ENCODE data around the gene RAPGEFL1. TPM values are rescaled to one million over a fixed set of nuclear protein-coding genes. Genes with fewer than 3 reads are reported as not detected.
"Not testable (repeated sequence)": the region's sequence is repeated elsewhere in the genome, so short reads cannot be mapped to it uniquely, and the experiment has no call there.

The RAPGEFL1 gene
- total RNA-seq, 4 donors from 2014 or later: 4.8 to 30.0 (median 6.9) TPM

DNA sequence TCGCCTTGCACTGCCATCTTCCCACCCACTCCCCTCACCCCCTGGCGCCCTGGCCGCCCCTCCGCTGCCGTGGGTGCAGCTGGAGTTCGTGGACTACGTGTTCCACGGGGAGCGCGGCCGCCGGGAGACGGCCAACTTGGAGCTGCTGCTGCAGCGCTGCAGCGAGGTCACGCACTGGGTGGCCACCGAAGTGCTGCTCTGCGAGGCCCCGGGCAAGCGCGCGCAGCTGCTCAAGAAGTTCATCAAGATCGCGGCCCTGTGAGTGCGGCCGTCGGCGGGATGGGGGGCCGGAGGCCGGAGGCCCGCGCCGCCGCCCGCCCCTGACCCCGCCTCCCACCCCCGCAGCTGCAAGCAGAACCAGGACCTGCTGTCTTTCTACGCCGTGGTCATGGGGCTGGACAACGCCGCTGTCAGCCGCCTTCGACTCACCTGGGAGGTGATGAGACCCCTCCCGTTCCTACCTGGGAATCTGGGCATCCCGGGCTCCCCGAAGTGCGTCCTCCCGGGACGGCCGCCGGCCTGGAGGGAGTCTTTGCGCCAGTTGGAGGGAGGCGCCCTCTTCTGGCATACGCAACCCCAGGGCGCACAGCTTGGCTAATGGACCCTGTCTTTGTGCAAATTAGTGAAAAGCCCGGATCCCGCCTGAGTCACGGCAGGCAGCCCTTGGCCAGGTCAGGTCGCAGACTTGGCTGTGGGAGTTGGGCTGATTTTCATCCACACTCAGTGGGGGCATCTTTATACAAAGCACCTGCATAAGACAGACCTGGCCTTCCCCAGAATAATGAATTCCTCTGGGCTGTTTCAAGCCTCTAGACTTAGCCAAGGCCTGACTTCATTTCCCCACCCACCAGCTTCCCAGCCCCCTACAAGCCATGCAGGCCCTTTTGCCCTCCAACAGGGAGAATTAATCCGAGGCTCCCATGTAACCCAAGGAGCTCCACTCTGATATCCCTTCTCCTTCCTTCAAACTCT is 14.3 kb downstream of the RAPGEFL1 start:
- peaks cover 0 to 35% (median 0%) of the 10 kb centered on the region in 3 donors for H3K36me3 ChIP-seq
- H3K4me3 ChIP-seq: peak overlapping the region; percentile 47 to 67 (median 60)
- WGBS, 2 donors: 0 to 2% methylated on average over 12 to 33 of the region's 60 CpGs
- peaks cover 0 to 25% (median 7%) of the 10 kb centered on the region in 4 donors for H3K4me1 ChIP-seq
- DNase-seq (ENCODE audit: low spot score in 2 of 2): peak; percentile 49 to 73
- peak overlapping the region; percentile 58 to 88 (median 76) for H3K27ac ChIP-seq
- no peaks in the 10 kb centered on the region for H3K27me3 ChIP-seq
- TF ChIP-seq POLR2A (IDR thresholded peaks at IDR 0.05): no peak
- TF ChIP-seq, protein P1, sequence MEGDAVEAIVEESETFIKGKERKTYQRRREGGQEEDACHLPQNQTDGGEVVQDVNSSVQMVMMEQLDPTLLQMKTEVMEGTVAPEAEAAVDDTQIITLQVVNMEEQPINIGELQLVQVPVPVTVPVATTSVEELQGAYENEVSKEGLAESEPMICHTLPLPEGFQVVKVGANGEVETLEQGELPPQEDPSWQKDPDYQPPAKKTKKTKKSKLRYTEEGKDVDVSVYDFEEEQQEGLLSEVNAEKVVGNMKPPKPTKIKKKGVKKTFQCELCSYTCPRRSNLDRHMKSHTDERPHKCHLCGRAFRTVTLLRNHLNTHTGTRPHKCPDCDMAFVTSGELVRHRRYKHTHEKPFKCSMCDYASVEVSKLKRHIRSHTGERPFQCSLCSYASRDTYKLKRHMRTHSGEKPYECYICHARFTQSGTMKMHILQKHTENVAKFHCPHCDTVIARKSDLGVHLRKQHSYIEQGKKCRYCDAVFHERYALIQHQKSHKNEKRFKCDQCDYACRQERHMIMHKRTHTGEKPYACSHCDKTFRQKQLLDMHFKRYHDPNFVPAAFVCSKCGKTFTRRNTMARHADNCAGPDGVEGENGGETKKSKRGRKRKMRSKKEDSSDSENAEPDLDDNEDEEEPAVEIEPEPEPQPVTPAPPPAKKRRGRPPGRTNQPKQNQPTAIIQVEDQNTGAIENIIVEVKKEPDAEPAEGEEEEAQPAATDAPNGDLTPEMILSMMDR (IDR thresholded peaks at IDR 0.05): peak; percentile 67 to 82 (median 76)
- peak in 1 of 2 donors; percentile 57 for TF ChIP-seq EP300 (IDR thresholded peaks at IDR 0.05)
- no peaks in the 10 kb centered on the region for H3K9me3 ChIP-seq

DNA sequence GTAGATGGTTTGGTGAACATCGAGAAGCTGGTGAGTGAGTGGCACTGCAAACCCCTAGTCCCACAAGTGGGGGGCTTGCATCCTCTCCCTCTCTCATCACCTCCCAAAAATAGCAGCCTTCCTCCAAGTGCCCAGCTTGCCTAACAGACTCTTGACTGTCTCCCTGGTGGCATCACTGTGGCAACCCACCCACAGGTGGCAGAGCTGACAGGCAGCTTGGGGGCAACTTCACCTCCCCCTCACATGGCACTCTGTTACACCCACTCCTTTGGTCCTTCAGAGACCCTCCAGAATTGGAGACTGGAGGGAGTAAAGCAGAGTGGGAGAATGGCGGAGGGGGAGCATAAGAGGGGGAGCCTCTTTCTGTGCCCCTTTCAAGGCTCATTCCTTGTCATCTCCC is 15.7 kb downstream of the RAPGEFL1 start:
- Histone ChIP-seq H3K9me3 (no peaks in the 10 kb centered on the region), H3K4me1 (peaks cover 0 to 25% (median 7%) of the 10 kb centered on the region in 4 donors), H3K36me3 (peaks cover 0 to 34% (median 0%) of the 10 kb centered on the region in 3 donors), H3K27me3 (no peaks in the 10 kb centered on the region), H3K27ac (no peak overlapping the region), H3K4me3 (no peak overlapping the region)
- TF ChIP-seq, protein P1 (IDR thresholded peaks at IDR 0.05): no peak
- TF ChIP-seq EP300 (IDR thresholded peaks at IDR 0.05): no peak
- no peak for TF ChIP-seq POLR2A (IDR thresholded peaks at IDR 0.05)
- WGBS, 2 donors: 92 to 100% methylated on average over 2 of the region's 2 CpGs
- DNase-seq (ENCODE audit: low spot score in 2 of 2): no peak

DNA sequence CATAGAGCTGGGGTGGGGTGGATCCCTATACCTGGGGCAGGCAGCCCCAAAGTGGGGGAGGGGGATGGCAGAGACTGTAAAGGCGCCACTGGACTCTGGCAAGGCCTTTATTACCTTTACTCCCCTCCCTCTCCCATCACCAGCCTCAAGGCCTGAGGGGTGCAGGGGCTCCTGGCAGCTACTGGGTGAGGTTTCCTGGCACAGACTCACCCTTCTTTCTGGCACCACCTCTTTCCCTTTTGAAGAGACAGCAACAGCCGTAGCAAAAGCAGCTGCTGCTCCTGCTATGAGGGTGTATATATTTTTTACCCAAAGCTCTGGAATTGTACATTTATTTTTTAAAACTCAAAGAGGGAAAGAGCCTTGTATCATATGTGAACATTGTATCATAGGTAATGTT is 17.6 kb downstream of the RAPGEFL1 start:
- peaks cover 0 to 15% (median 0%) of the 10 kb centered on the region in 3 donors for H3K36me3 ChIP-seq
- no peak overlapping the region for H3K27ac ChIP-seq
- H3K4me1 ChIP-seq: peaks cover 0 to 25% (median 7%) of the 10 kb centered on the region in 4 donors
- H3K27me3 ChIP-seq: no peaks in the 10 kb centered on the region
- H3K4me3 ChIP-seq: no peak overlapping the region
- 58 to 66% methylated on average over 2 of the region's 2 CpGs for WGBS, 2 donors
- no peaks in the 10 kb centered on the region for H3K9me3 ChIP-seq
- TF ChIP-seq EP300 (IDR thresholded peaks at IDR 0.05) (no peak), POLR2A (IDR thresholded peaks at IDR 0.05) (no peak)
- TF ChIP-seq, protein P1 (IDR thresholded peaks at IDR 0.05): no peak
- DNase-seq (ENCODE audit: low spot score in 2 of 2): no peak

DNA sequence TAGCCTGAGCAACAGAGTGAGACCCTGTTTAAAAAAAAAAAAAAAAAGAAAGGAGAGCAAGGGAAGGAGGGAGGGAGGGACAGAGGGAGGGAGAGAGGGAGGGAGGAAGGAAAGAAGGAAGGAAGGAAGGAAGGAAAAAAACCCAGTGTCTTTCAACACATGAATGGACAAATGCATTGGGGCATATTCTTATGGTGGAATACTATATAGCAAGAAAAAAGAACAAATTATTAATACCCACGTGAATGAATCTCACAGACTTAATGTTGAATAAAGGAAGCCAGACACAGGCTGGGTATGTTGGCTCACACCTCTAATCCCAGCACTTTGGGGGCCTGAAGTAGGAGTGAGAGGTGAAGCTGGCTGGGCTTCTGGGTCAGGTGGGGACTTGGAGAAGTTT is 20.3 kb downstream of the RAPGEFL1 start:
- TF ChIP-seq EP300 (IDR thresholded peaks at IDR 0.05): no peak
- TF ChIP-seq, protein P1 (IDR thresholded peaks at IDR 0.05): no peak
- TF ChIP-seq POLR2A (IDR thresholded peaks at IDR 0.05): no peak
- H3K4me1 ChIP-seq: peaks cover 0 to 7% (median 0%) of the 10 kb centered on the region in 4 donors
- 66 to 75% methylated on average over 1 of the region's 1 CpG for WGBS, 2 donors

DNA sequence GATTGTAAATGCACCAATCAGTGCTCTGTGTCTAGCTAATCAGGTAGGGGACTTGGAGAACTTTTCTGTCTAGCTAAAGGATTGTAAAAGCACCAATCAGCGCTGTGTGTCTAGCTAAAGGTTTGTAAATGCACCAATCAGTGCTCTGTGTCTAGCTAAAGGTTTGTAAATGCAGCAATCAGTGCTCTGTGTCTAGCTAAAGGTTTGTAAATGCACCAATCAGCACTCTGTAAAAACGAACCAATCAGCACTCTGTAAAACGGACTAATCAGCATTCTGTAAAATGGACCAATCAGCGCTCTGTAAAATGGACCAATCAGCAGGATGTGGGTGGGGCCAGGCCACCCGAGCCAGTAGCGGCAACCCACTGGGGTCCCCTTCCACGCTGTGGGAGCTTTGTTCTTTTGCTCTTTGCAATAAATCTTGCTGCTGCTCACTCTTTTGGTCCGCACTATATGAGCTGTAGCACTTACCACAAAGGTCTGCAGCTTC is 20.7 kb downstream of the RAPGEFL1 start:
- not testable (repeated sequence) for H3K9me3 ChIP-seq; H3K4me1 ChIP-seq; H3K27ac ChIP-seq; H3K27me3 ChIP-seq; DNase-seq (ENCODE audit: low spot score in 2 of 2); H3K4me3 ChIP-seq
- H3K36me3 ChIP-seq: peaks cover 0 to 14% (median 0%) of the 10 kb centered on the region in 3 donors
- WGBS, 2 donors: 60 to 72% methylated on average over 8 of the region's 8 CpGs

More for the DNA sequence above, 20.3 kb downstream of the RAPGEFL1 start:
- H3K9me3 ChIP-seq: no peaks in the 10 kb centered on the region
- no peak overlapping the region for H3K27ac ChIP-seq
- peaks cover 0 to 15% (median 0%) of the 10 kb centered on the region in 3 donors for H3K36me3 ChIP-seq
- no peak overlapping the region for H3K4me3 ChIP-seq
- no peak for DNase-seq (ENCODE audit: low spot score in 2 of 2)
- no peaks in the 10 kb centered on the region for H3K27me3 ChIP-seq
